Gastrocnemius medialis (tissue), 4 donors: ENCODE data around the gene RASGEF1C.

Source experiments
- POLR2A ChIP-seq, 2 donors: fragments of 450-650 bp; IDR thresholded peaks; one replicate each; pipeline ENCODE4 v1.6.1; 2017; ENCODE audit warnings: antibody characterized with exemption in 2 of 2, mild to moderate bottlenecking in 2 of 2, moderate library complexity in 2 of 2
- TF ChIP-seq, protein P1 (sequence below), 5 experiments: fragments of 450-650 bp in 3 of 5; fragments of 200-600 bp in 2 of 5; sonication (generic) in 2 of 5; IDR thresholded peaks in 4 of 5; conservative IDR thresholded peaks in 1 of 5; 1 replicate in 4 of 5; 2 replicates in 1 of 5; pipeline ENCODE4 v1.5.1; 2016 to 2019; ENCODE audit warnings: antibody characterized with exemption in 5 of 5, mild to moderate bottlenecking in 3 of 5, moderate library complexity in 3 of 5

DNA sequence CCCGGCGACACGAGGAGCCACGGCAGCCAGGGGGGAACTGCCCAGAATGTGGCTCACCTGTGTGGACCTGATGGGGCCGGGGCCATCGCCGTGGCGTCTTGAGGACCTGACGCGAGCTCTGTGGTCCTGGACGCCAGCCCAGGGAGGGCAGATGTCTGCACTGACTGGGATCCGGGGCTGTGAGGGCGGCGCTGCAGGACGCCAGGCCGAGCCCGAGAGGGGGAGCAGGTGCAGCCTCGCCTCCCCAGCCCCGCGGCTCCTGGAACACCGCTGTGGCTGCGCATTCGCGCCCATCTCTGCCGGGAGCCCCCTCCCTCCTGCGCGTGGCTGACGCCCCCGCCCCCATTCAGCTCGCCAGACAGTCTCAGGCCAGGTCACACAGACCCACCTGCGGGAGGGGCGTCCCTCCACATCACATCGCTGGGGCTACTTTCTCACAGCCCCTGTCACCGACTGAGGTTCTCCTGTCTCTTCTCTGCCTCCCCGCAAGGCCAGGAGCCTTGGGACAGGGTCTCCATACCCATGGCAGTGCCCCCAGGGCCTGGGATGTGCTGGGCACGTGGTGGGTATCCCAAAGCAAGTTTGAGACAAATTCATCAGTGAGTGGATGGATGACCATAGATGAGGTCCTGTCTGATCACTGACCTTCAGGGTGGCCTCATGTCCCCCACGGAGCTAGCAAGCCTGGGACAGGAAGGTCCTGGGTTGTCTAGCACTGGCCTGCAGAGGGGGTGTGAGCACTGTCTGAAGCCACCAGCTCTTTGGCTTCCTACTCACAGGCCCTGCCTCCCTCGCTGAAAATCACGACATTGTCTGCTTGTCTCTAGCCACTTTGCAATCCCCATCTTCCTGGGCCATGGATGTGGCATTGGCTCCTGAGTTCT lies 47.3 kb downstream of the RASGEF1C start:
- TF ChIP-seq, protein P1, sequence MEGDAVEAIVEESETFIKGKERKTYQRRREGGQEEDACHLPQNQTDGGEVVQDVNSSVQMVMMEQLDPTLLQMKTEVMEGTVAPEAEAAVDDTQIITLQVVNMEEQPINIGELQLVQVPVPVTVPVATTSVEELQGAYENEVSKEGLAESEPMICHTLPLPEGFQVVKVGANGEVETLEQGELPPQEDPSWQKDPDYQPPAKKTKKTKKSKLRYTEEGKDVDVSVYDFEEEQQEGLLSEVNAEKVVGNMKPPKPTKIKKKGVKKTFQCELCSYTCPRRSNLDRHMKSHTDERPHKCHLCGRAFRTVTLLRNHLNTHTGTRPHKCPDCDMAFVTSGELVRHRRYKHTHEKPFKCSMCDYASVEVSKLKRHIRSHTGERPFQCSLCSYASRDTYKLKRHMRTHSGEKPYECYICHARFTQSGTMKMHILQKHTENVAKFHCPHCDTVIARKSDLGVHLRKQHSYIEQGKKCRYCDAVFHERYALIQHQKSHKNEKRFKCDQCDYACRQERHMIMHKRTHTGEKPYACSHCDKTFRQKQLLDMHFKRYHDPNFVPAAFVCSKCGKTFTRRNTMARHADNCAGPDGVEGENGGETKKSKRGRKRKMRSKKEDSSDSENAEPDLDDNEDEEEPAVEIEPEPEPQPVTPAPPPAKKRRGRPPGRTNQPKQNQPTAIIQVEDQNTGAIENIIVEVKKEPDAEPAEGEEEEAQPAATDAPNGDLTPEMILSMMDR (IDR thresholded peaks at IDR 0.05 in 4 of 5, conservative IDR thresholded peaks at IDR 0.05 in 1 of 5), result no peak
- TF ChIP-seq POLR2A (IDR thresholded peaks at IDR 0.05), result no peak
